ENCODE measurements around the gene BARD1. TPM values are rescaled to one million over a fixed set of nuclear protein-coding genes. Genes with fewer than 3 reads are reported as not detected.

Gene BARD1
- polyA plus RNA-seq, 2 of the 4 experiments (the other 2 are of a cell fraction), result 8.3 to 9.9 TPM

- Histone ChIP-seq H3K27ac (no peak overlapping the region), H3K9me3 (no peaks in the 10 kb centered on the region), H3K4me2 (no peak overlapping the region), H3K4me3 (no peak overlapping the region), H3K4me1 (no peaks in the 10 kb centered on the region)
- 51% methylated on average over 2 of the region's 2 CpGs for WGBS (ENCODE audit: missing lambda C conversion rate)
- ChIA-PET POLR2A (no interaction called here), CTCF (no interaction called here)
- ATAC-seq (no peak), DNase-seq (ENCODE audit: low read depth in 1 of 2, low spot score in 1 of 2) (no peak), FAIRE-seq (no peak)
- TF ChIP-seq CBX8 (IDR thresholded peaks at IDR 0.05) (no peak), ZFP36 (IDR thresholded peaks at IDR 0.05; ENCODE audit: borderline replicate concordance, partially characterized antibody) (no peak), TP53 (CRISPR knock-in tag; IDR thresholded peaks at IDR 0.05) (no peak), POLR2AphosphoS2 (conservative IDR thresholded peaks at IDR 0.05; ENCODE audit: low read length) (no peak), GATA3 (IDR thresholded peaks at IDR 0.05; ENCODE audit: borderline replicate concordance) (no peak), NPAS2 (CRISPR knock-in tag; IDR thresholded peaks at IDR 0.05; ENCODE audit: borderline replicate concordance) (no peak), MYC (IDR thresholded peaks at IDR 0.05; ENCODE audit: borderline replicate concordance, low read length) (no peak), HOXA7 (CRISPR knock-in tag; IDR thresholded peaks at IDR 0.05) (no peak), RNF2 (IDR thresholded peaks at IDR 0.05; ENCODE audit: borderline replicate concordance, low read depth) (no peak), ELK1 (IDR thresholded peaks at IDR 0.05; ENCODE audit: low read depth, low read length) (no peak), JUNB (IDR thresholded peaks at IDR 0.05) (no peak), FOSB (CRISPR knock-in tag; IDR thresholded peaks at IDR 0.05) (no peak)
- TF ChIP-seq, protein P1, sequence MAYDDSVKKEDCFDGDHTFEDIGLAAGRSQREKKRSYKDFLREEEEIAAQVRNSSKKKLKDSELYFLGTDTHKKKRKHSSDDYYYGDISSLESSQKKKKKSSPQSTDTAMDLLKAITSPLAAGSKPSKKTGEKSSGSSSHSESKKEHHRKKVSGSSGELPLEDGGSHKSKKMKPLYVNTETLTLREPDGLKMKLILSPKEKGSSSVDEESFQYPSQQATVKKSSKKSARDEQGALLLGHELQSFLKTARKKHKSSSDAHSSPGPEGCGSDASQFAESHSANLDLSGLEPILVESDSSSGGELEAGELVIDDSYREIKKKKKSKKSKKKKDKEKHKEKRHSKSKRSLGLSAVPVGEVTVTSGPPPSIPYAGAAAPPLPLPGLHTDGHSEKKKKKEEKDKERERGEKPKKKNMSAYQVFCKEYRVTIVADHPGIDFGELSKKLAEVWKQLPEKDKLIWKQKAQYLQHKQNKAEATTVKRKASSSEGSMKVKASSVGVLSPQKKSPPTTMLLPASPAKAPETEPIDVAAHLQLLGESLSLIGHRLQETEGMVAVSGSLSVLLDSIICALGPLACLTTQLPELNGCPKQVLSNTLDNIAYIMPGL (CRISPR knock-in tag; IDR thresholded peaks at IDR 0.05; ENCODE audit: borderline replicate concordance), result no peak
These were observed 102.5 kb downstream of the BARD1 start for GRCh38 chr2:214706986-214707385.

GRCh38 chr2:214699236-214699635 lies 110.2 kb downstream of the BARD1 start:
- ChIA-PET POLR2A (no interaction called here), CTCF (interaction anchor here (0.7 kb wide), 1 partner anchor 53 kb away, joined by 3 read pairs; no protein-coding TSS in a partner anchor)
- DNase-seq (ENCODE audit: low read depth in 1 of 2, low spot score in 1 of 2), result no peak
- WGBS (ENCODE audit: missing lambda C conversion rate), result 13% methylated on average over 2 of the region's 2 CpGs
- no peaks in the 10 kb centered on the region for H3K9me3 ChIP-seq
- H3K4me3 ChIP-seq, result no peak overlapping the region
- FAIRE-seq, result no peak
- ATAC-seq, result no peak
- H3K4me1 ChIP-seq, result no peaks in the 10 kb centered on the region
- no peak overlapping the region for H3K27ac ChIP-seq
- H3K4me2 ChIP-seq, result no peak overlapping the region
- TF ChIP-seq ZSCAN20 (CRISPR knock-in tag; IDR thresholded peaks at IDR 0.05) (no peak), TFCP2L1 (CRISPR knock-in tag; IDR thresholded peaks at IDR 0.05) (no peak), POLR2AphosphoS2 (conservative IDR thresholded peaks at IDR 0.05; ENCODE audit: low read length) (no peak), REST (IDR thresholded peaks at IDR 0.05) (no peak), USF2 (IDR thresholded peaks at IDR 0.05) (no peak), ELK1 (IDR thresholded peaks at IDR 0.05; ENCODE audit: low read depth, low read length) (no peak), RAD21 (conservative IDR thresholded peaks at IDR 0.05 in 1 of 2, IDR thresholded peaks at IDR 0.05 in 1 of 2) (no peak), EP300 (IDR thresholded peaks at IDR 0.05) (no peak), FOXS1 (CRISPR knock-in tag; IDR thresholded peaks at IDR 0.05) (no peak), FOSB (CRISPR knock-in tag; IDR thresholded peaks at IDR 0.05) (no peak), CEBPB (IDR thresholded peaks at IDR 0.05) (no peak)
- TF ChIP-seq, protein P2, sequence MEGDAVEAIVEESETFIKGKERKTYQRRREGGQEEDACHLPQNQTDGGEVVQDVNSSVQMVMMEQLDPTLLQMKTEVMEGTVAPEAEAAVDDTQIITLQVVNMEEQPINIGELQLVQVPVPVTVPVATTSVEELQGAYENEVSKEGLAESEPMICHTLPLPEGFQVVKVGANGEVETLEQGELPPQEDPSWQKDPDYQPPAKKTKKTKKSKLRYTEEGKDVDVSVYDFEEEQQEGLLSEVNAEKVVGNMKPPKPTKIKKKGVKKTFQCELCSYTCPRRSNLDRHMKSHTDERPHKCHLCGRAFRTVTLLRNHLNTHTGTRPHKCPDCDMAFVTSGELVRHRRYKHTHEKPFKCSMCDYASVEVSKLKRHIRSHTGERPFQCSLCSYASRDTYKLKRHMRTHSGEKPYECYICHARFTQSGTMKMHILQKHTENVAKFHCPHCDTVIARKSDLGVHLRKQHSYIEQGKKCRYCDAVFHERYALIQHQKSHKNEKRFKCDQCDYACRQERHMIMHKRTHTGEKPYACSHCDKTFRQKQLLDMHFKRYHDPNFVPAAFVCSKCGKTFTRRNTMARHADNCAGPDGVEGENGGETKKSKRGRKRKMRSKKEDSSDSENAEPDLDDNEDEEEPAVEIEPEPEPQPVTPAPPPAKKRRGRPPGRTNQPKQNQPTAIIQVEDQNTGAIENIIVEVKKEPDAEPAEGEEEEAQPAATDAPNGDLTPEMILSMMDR (IDR thresholded peaks at IDR 0.05), result no peak
- TF ChIP-seq, protein P3, sequence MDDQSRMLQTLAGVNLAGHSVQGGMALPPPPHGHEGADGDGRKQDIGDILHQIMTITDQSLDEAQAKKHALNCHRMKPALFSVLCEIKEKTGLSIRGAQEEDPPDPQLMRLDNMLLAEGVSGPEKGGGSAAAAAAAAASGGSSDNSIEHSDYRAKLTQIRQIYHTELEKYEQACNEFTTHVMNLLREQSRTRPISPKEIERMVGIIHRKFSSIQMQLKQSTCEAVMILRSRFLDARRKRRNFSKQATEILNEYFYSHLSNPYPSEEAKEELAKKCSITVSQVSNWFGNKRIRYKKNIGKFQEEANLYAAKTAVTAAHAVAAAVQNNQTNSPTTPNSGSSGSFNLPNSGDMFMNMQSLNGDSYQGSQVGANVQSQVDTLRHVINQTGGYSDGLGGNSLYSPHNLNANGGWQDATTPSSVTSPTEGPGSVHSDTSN (IDR thresholded peaks at IDR 0.05), result no peak
- TF ChIP-seq, protein P4, sequence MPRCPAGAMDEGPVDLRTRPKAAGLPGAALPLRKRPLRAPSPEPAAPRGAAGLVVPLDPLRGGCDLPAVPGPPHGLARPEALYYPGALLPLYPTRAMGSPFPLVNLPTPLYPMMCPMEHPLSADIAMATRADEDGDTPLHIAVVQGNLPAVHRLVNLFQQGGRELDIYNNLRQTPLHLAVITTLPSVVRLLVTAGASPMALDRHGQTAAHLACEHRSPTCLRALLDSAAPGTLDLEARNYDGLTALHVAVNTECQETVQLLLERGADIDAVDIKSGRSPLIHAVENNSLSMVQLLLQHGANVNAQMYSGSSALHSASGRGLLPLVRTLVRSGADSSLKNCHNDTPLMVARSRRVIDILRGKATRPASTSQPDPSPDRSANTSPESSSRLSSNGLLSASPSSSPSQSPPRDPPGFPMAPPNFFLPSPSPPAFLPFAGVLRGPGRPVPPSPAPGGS (IDR thresholded peaks at IDR 0.05), result no peak

Data from A549 (cell line).